ENCODE data around the gene ZDHHC15. TPM values are rescaled to one million over a fixed set of nuclear protein-coding genes. Genes with fewer than 3 reads are reported as not detected.
"Not testable (repeated sequence)": the region's sequence is repeated elsewhere in the genome, so short reads cannot be mapped to it uniquely, and the experiment has no call there.

ZDHHC15 gene
- total RNA-seq, 1 donor from 2014 or later = 6.4 TPM

GRCh38 chrX:75483933-75484332, 38.9 kb downstream of the ZDHHC15 start:
- Histone ChIP-seq H3K36me3 (no peaks in the 10 kb centered on the region), H3K27ac (no peak overlapping the region), H3K4me3 (no peak overlapping the region), H3K9me3 (peaks cover 5 to 26% of the 10 kb centered on the region in 2 donors), H3K27me3 (no peaks in the 10 kb centered on the region), H3K4me1 (no peaks in the 10 kb centered on the region)
- intact Hi-C loops (cut with DNase I) = no loop called here
- TF ChIP-seq, protein P1, sequence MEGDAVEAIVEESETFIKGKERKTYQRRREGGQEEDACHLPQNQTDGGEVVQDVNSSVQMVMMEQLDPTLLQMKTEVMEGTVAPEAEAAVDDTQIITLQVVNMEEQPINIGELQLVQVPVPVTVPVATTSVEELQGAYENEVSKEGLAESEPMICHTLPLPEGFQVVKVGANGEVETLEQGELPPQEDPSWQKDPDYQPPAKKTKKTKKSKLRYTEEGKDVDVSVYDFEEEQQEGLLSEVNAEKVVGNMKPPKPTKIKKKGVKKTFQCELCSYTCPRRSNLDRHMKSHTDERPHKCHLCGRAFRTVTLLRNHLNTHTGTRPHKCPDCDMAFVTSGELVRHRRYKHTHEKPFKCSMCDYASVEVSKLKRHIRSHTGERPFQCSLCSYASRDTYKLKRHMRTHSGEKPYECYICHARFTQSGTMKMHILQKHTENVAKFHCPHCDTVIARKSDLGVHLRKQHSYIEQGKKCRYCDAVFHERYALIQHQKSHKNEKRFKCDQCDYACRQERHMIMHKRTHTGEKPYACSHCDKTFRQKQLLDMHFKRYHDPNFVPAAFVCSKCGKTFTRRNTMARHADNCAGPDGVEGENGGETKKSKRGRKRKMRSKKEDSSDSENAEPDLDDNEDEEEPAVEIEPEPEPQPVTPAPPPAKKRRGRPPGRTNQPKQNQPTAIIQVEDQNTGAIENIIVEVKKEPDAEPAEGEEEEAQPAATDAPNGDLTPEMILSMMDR (IDR thresholded peaks at IDR 0.05) = no peak
- DNase-seq (ENCODE audit: low spot score in 2 of 2) = no peak

DNA sequence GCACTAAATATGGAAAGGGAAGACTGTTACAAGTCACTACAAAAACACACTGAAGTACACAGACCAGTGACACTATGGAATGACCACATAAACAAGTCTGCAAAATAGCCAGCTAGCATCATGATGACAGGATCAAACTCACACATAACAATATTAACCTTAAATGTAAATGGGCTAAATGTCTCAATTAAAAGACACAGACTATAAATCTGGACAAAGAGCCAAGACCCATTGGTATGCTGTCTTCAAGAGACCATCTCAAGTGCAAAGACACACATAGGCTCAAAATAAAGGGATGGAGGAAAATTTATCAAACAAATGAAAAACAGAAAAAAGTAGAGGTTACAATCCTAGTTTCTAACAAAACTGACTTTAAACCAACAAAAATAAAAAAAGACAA, 61.1 kb downstream of the ZDHHC15 start:
- intact Hi-C loops (cut with DNase I); H3K4me1 ChIP-seq; DNase-seq (ENCODE audit: low spot score in 2 of 2); H3K27ac ChIP-seq; H3K36me3 ChIP-seq; H3K4me3 ChIP-seq; H3K27me3 ChIP-seq: not testable (repeated sequence)
- peaks cover 11 to 43% of the 10 kb centered on the region in 2 donors for H3K9me3 ChIP-seq

DNA sequence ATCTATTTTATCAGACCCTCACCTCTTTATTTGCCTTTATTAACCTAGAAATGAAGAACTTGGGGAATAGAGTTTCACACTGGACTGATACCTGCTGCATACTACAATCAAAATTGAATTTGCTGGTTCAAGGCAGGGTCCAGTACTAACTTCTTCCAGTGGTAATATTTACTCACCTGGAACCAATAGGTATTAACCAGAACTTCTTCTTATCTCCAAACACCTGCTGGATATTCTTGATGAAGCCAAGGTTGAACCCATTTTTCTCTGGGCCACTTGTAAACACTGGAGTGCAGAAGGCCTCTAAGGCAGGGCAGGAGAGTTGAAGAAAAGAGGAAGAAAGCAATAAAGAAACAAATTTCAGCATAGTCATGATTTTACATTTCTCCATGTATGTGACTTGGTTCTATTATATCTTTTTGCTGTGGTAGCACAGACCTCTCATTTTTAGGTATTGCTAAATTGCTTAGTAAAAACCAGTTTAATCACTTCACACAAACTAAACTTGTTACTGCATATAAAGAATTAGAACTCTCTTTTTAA, 101.1 kb downstream of the ZDHHC15 start:
- H3K27me3 ChIP-seq = no peaks in the 10 kb centered on the region
- TF ChIP-seq, protein P1 (IDR thresholded peaks at IDR 0.05) = no peak
- DNase-seq (ENCODE audit: low spot score in 2 of 2) = no peak
- intact Hi-C loops (cut with DNase I) = no loop called here
- no peak overlapping the region for H3K27ac ChIP-seq
- H3K4me1 ChIP-seq = no peaks in the 10 kb centered on the region
- H3K36me3 ChIP-seq = no peaks in the 10 kb centered on the region
- no peak overlapping the region for H3K4me3 ChIP-seq
- H3K9me3 ChIP-seq = no peaks in the 10 kb centered on the region

DNA sequence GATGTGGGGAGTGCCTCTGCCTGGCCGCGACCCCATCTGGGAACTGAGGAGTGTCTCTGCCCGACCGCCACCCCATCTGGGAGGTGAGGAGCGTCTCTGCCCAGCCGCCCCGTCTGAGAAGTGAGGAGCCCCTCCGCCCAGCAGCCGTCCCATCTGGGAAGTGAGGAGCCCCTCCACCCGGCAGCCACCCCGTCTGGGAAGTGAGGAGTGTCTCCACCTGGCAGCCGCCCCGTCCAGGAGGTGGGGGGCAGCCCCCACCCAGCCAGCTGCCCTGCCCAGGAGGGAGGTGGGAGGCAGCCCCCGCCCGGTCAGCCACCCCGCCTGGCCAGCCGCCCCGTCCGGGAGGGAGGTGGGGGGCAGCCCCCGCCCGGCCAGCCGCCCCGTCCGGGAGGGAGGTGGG, 115.7 kb downstream of the ZDHHC15 start:
- H3K36me3 ChIP-seq; intact Hi-C loops (cut with DNase I); H3K27ac ChIP-seq; DNase-seq (ENCODE audit: low spot score in 2 of 2); H3K4me3 ChIP-seq; H3K4me1 ChIP-seq; H3K27me3 ChIP-seq: not testable (repeated sequence)
- peaks cover 7 to 11% of the 10 kb centered on the region in 2 donors for H3K9me3 ChIP-seq

GRCh38 chrX:75390470-75390869, 132.4 kb downstream of the ZDHHC15 start:
- H3K4me1 ChIP-seq = no peaks in the 10 kb centered on the region
- intact Hi-C loops (cut with DNase I) = no loop called here
- H3K4me3 ChIP-seq = no peak overlapping the region
- H3K36me3 ChIP-seq = no peaks in the 10 kb centered on the region
- DNase-seq (ENCODE audit: low spot score in 2 of 2) = no peak
- TF ChIP-seq, protein P1 (IDR thresholded peaks at IDR 0.05) = no peak
- no peak overlapping the region for H3K27ac ChIP-seq
- H3K9me3 ChIP-seq = peaks cover 0 to 14% of the 10 kb centered on the region in 2 donors
- no peaks in the 10 kb centered on the region for H3K27me3 ChIP-seq

GRCh38 chrX:75369721-75370120, 153.1 kb downstream of the ZDHHC15 start:
- H3K4me3 ChIP-seq = no peak overlapping the region
- no peaks in the 10 kb centered on the region for H3K36me3 ChIP-seq
- TF ChIP-seq, protein P1 (IDR thresholded peaks at IDR 0.05) = no peak
- no peaks in the 10 kb centered on the region for H3K4me1 ChIP-seq
- H3K27ac ChIP-seq = no peak overlapping the region
- H3K9me3 ChIP-seq = no peaks in the 10 kb centered on the region
- no peaks in the 10 kb centered on the region for H3K27me3 ChIP-seq
- DNase-seq (ENCODE audit: low spot score in 2 of 2) = no peak
- intact Hi-C loops (cut with DNase I) = no loop called here

GRCh38 chrX:75366861-75367260, 156.0 kb downstream of the ZDHHC15 start:
- DNase-seq (ENCODE audit: low spot score in 2 of 2) = no peak
- Histone ChIP-seq H3K9me3 (no peaks in the 10 kb centered on the region), H3K27me3 (no peaks in the 10 kb centered on the region), H3K4me1 (no peaks in the 10 kb centered on the region), H3K27ac (no peak overlapping the region), H3K36me3 (no peaks in the 10 kb centered on the region), H3K4me3 (no peak overlapping the region)
- intact Hi-C loops (cut with DNase I) = no loop called here
- TF ChIP-seq, protein P1 (IDR thresholded peaks at IDR 0.05) = no peak

All from ascending aorta (tissue), 2 donors.